ENCODE results near the gene PIK3R5.

The PIK3R5 gene

DNA sequence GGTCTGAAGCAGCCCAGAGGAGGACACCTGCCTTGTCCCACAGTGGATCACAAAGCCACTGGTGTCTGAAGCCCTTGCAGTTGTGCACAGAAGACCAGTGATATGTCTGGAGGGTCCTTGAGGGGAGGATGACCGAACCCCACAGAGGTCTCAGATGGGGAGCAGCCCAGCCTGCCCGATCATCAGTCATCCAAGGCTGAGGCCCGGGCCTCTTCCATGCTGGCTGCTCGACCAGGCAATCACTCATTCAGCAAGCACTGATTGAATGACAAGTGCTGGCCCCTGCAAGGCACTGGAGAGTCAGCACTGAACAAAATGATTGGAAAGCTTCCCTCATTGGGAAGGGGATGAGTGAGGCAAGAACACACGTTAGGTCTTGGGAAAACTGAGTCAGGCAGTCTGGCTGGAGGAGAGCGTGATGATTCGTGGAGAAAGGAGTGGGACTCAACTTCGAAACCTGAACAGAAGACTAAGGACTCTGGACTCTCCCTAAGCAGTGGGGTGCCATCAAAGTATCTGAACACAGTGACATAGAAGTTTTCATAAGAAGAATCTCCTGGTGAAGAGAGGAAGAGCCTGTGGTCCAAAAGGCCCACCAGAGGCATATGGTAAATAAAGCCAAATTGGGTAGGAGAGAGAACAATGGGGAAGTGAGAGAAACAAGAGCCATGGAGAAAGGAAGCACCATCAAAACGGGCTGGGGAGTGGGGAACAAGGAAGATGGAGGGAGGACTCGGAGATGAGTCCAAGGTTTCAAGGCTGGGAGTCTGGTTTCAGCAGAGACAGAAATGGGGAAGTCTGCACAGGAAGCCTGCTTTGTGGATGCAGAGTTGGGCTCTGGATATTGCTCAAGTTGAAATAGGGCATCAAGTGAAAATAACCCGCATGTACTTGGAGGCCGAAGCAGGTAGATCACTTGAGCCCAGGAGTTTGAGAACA is 10.2 kb downstream of the PIK3R5 start:
- no peak for DNase-seq (ENCODE audit: extremely low read depth in 1 of 2, low read depth in 1 of 2)

DNA sequence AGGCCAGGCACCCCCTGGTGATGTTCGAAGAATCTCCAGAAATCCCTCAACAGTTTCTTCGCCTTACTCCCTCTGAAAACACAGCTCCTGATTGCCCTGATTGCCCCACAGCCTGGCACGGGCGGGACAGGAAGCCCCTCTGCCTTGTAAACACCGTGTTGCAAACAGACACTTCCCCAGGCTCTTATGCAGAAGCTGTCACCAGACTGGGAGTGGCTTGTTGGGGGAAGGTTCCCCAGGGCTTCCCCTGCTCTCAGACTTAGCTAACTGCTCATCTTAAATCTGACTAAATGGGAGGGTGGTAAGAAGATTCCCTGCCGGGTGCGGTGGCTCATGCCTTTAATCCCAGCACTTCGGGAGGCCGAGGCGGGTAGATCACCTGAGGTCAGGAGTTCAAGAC is 11.2 kb downstream of the PIK3R5 start:
- DNase-seq (ENCODE audit: extremely low read depth in 1 of 2, low read depth in 1 of 2) = no peak

DNA sequence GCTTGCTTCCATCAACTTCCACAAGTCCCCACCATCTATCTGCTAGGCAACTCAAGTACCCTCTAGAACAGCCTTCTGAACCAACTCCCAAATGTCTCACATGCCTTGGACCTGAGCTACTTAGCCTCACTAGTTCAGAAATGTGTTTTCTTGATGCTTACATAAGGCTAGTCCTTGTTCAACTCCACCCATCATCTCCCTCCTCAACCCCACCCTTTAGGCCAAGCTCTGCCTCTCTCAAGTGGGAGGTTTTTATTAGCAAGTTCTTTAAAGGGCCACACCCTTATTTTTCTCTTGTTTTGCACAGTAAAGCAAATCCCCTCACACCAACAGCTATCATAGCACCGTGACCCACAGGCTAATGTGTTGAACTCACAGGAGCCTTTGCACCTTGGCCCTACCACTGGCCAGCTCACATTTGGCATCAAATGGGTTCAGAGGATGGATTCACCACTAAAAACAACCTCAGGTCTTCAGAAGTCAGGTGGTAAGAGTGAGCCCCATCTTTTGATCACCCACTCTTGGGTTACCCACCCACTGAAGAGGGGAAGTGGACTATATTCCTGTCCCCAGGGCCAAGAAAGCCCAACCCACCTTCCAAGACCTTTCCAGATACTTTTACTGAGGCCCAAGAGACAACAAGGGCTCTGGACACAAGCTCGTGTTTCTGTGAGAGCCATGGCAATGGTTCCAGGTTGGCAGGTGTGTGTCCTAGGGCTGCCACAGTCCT is 12.2 kb downstream of the PIK3R5 start:
- no peak for DNase-seq (ENCODE audit: extremely low read depth in 1 of 2, low read depth in 1 of 2)

DNA sequence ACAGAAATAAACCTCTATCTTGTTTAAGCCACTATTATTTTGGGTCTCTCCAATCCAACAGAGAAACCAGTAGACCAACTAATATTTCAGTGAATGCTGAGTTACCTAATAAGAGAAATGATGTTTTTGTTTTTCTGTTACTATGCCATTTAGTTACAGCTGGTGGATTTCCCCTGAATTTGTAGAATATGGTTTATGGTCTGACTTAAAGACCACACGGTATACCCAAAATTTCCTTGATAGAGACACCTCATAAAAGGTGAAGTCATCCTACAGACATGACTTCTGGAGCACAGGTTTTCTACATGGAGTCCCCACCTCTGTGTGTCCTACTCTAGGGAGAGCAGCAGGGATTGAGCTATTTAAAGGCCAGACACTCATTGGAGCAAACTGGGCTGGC is 13.3 kb downstream of the PIK3R5 start:
- DNase-seq (ENCODE audit: extremely low read depth in 1 of 2, low read depth in 1 of 2) = no peak

DNA sequence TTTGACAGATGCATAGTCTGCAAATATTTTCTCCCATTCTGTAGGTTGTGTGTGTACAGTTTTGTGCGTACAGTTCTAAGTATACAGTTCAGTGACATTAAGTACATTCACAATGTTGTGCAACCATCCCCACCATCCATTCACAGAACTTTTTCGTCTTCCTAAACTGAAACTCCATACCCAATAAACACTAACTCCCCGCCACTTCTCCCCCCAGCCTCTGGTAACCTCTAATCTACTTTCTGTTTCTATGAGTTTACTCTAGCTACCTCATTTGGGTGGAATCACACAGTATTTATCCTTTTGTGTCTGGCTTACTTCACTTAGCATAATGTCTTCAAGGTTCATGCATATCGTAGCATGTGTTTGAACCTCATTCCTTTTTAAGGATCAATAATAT is 14.3 kb downstream of the PIK3R5 start:
- no peak for DNase-seq (ENCODE audit: extremely low read depth in 1 of 2, low read depth in 1 of 2)

DNA sequence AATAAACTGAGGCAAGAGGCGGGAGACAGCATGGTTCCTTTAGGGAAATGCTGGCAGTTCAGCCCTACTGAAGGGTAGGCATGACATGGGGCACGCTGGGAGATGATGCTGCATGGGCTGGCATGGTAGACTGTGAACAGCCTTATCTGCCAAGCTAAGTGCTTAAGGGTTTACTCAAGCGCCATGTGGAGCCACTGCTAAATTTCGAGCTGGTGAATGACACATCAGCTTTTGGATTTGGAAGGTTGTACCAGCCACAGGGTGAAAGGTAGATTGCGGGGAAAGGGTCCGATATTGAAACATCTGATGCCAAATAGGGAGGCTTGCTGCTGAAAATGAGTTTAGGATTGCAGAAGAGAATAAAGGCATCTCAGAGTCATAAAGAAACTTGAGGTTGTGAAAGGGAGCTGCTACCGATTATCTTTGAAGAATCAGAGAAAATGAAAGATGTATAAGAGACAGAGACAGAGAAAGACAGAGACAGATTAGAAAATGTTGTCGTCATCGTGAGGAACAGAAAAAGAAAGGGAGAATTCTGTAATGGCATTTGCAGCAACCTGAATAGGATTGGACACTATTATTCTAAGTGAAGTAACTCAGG is 16.3 kb downstream of the PIK3R5 start:
- DNase-seq (ENCODE audit: extremely low read depth in 1 of 2, low read depth in 1 of 2) = no peak

DNA sequence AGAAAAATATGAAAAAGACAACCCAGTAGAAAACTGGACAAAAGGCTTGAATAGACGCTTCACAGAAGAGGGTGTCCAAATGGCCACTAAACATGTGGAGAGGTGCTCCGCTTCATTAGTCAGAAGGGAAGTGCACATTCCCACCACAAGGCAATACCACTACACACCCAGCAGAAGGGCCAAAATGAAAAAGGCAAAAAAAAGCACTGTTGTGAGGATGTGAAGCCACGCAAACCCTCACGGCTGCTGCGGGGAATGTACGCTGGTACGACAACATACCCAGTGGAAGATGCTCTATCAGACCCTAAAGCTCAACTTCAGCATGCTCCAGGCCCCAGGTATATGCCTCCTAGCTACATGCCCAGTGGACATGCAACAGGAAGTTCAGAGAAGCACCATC is 17.0 kb downstream of the PIK3R5 start:
- no peak for DNase-seq (ENCODE audit: extremely low read depth in 1 of 2, low read depth in 1 of 2)

DNA sequence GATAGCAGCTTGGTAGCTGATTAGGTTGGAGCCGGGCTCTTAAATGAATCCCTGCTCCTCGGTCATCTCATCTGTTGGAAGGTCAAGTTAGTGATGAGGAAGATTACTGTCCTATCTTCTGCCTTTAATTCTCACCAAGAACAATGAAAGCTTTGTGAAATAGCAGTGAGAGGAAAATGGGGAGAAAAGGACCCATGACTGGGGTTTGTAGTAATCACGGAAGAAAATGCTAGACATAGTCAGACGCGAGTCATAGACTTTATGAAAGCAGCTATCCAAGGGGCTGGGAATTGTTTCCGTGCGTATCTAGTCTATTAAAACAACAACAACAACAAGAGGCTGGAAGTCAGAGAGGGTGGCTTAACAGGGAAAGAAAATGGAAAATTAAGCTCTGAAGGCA is 18.3 kb downstream of the PIK3R5 start:
- no peak for DNase-seq (ENCODE audit: extremely low read depth in 1 of 2, low read depth in 1 of 2)

DNA sequence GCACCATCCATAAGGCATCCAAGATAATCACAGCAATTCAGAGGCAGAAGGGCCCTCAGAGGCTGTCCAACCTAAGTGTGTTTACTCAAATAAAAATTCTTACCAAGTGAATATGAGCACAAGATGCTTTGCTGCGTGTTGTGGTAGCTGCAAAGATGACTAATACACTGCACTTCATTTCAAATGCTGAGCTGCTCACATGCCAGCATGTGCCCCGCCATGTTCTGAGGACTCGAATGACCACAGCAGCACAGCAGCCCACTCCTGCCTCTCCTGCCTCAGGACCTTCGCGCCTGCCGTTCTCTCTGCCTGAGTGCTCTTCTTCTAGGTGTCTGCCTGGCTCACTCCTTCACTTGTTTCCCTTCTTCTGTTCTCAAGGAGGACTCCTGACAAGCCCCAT is 19.0 kb downstream of the PIK3R5 start:
- no peak for DNase-seq (ENCODE audit: extremely low read depth in 1 of 2, low read depth in 1 of 2)

DNA sequence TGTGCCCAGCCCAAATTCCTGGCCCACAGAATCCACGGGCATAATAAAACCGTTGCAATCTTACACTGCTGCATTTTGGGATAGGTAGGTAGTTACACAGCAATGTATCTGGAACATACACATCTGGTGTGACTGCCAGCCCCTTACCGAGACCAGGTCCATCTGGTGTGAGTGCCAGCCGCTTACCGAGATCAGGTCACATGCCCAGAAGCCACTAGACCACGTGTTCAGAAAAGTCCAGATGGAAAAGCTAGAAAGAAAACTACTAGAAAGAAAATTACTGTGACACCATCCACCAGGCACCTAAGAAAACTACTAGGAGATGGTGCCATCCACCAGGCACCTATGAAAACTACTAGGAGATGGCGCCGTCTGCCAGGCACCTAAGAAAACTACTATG is 19.4 kb downstream of the PIK3R5 start:
- DNase-seq (ENCODE audit: extremely low read depth in 1 of 2, low read depth in 1 of 2) = no peak

DNA sequence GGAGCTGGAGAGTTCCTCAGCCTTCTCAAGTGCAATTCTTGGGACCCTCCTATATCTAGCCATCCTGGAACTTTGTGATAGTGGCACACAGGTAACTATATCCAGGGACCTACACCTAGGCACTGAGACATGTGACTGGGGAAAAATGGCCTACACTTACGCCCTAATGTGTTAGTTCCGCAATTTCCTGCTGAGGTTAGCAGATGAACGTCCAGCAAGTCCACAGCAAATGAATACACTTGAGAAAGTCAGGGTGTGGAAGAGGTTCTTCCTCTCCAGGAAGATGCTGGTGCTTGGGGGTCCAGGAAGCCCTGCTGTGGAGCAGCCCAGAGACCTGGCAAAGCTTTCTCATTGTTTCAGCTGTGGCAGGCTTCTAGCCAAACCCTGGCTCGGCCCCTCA is 20.8 kb downstream of the PIK3R5 start:
- DNase-seq (ENCODE audit: extremely low read depth in 1 of 2, low read depth in 1 of 2) = no peak

DNA sequence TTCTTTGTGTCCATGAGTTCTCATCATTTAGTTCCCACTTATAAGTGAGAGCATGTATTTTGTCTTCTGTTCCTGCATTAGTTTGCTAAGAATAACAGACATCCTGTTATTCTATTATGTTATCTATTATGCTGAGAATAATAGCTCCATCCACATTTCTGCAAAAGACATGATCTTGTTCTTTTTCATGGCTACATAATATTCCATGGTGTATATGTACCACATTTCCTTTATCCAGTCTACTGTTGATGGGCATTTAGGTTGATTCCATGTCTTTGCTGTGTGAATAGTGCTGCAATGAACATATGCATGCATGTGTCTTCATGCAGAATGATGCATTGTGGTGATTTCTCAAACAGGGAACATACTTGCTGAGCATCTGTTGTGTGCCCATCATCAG is 21.4 kb downstream of the PIK3R5 start:
- no peak for DNase-seq (ENCODE audit: extremely low read depth in 1 of 2, low read depth in 1 of 2)

DNA sequence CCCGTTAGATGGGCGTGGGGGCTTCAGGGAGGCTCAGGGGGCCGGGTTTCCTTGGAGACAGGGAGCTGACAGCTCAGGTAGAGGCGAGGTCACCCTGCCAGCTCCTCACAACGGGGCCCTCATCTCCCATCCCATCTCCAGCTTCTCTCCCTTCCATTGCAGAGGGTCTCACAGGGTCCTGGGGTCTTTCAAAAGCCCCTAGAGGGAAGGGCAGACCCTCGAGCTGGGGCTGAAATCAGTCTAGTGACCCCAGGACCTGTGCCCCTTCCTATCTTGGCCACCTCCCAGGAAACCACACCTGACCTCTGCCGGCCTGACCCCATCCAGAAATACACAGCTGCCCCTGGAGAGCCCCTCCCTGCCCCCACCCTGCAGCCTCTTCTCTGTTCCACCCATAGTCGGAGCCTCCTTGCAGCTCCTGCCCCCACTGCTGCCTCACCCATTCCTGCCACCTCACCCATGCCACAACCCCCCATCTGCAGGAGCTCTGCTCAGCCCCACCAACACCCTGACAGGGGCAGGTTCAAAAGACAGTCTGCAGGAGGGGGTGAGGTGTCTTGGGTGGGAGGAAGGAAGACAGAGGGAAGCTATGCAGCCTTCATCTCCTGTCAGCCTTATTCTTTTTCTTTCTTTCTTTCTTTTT is 23.4 kb downstream of the PIK3R5 start:
- DNase-seq (ENCODE audit: extremely low read depth in 1 of 2, low read depth in 1 of 2) = no peak

DNA sequence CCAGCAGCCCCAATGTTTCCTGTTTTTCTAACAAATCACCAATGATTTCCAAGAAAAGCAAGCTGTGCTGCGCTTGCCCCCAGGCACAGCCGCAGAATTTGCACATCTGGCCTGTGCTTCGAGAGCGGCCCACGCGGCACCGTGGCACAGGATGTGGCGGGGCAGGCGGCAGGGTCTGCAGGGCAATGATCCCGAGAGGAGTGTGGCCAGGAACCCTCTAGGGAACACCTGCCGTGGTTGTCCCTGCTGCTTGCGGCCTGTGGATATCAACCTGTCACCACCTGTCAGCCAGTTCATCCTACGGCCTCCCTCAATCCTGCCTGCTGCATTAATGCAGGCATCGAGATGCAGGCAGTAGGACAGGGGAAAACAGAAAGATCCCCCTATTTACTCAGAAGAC is 24.0 kb downstream of the PIK3R5 start:
- peak in 1 of 2 donors; percentile 69 for DNase-seq (ENCODE audit: extremely low read depth in 1 of 2, low read depth in 1 of 2)

DNA sequence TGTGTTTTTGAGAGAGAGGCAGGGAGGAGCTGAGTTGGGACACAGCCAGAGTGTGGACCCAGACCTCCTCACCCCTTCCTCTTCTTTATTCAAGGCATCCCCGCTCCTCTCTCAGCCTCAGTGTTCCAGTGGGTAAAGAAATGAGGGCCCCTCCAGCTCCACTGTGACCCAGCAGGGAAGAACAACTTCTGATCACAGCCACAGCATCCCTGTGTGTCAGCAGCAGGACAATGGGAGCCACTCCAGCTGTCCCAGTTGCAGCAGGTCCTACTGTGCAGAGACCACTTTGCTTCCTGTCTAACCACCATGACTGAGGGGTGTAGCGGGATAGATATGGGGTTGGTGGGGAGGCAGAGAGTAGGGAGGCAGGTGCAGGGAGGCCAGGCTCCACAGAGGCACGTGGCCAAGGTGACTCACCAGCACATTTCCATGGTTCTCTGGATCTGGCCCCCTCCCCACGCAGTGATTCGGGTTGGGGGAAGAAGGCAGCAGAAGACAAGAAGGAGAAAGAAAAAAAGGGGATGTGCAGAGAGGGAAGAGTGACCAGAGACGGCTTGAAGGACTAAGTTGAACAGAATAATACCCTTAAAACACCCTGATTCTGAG is 24.5 kb downstream of the PIK3R5 start:
- DNase-seq (ENCODE audit: extremely low read depth in 1 of 2, low read depth in 1 of 2) = no peak

DNA sequence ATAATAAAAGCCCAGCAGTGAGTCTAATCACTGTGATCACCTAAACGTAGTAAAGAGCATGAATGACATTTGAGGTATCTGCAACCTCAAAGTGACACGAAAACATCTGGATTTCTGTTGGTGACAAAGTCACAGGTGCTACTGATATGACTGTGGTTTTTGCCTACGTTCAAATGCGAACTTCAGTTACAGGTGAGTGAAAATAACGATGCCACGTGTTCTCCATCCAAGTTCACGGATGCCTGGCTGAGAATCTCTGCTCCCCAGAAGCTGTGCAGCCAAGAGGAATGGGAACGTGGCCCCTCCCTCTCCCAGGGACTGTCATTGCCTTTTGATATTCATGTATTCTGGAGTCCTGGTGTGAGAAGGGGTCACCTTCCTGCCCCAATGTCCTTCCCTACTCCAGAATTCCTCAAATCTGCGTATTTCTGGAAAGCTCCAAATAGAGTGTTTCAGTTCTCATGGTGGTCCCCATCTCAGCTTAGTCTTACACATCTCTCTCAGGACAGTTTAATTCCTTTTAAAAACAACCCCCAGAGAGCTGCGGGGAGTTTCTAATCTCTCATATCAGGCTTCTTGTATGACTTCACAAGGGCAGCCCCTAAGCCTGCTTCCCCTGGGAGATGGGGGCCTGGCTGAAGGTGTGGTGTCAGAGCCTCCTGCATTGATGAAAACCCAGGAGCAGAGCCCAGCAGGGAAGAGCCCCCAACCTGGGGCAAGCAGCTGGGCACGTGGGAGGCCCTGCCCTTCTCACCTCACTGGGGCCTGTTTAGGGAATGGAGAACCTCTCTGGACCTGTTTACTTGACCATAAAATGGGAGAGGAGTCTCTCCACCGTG is 25.8 kb downstream of the PIK3R5 start:
- DNase-seq (ENCODE audit: extremely low read depth in 1 of 2, low read depth in 1 of 2) = no peak

DNA sequence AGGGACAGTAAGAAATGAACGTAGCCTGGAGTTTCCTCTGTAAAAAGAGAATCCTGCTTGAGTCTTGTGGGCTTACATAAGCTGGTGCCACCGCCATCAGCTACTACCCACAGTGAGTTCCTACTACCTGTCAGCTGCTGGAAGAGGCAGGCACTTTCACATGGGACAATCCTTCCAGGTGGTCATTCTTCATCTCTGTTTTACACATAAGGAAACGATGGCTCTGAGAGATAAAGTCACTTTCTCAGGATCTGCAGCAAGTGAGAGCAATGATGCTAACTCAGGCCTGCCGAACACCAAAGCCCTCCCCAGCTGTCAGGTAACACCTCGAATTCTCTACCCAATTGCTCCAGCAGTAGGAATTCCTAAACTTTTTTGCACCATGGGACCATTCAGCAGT is 26.6 kb downstream of the PIK3R5 start:
- no peak for DNase-seq (ENCODE audit: extremely low read depth in 1 of 2, low read depth in 1 of 2)

DNA sequence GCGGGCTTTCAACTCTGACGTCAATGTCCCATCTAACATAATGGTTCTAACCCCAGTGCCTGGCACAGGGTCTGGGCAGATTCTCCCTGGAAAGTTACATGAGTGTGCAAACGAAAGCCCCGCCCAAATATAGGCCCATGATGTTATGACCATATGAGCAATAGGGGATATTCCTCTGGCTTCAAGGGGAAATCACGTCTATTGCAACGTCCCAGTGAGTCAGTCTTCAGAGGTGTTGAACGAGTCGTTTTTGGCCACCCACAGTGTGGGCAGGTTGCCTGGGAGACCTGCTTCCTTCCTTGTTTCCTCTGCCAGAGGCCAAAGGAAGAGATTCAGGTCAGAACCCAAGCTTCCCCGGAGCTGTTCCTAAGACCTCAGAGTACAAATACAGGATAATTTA is 30.3 kb downstream of the PIK3R5 start:
- peak; percentile 55 to 79 for DNase-seq (ENCODE audit: extremely low read depth in 1 of 2, low read depth in 1 of 2)

DNA sequence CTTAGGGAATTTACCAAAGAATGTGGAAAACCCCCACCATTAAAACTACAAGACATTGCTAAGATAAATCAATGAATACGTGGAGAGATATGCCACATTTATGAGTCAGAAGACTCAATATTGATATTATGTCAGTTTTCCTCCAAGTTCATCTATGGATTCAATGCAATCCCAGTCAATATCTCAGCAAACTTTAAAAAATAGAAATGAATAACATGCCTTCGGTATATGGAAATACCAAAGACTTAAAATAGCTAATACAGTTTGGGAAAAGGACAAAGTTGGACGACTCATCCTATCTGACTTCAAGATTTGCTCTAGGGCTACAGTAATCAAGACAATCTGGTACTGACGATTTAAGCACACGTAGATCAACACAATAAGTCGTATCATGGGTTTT is 31.2 kb downstream of the PIK3R5 start:
- DNase-seq (ENCODE audit: extremely low read depth in 1 of 2, low read depth in 1 of 2) = no peak

DNA sequence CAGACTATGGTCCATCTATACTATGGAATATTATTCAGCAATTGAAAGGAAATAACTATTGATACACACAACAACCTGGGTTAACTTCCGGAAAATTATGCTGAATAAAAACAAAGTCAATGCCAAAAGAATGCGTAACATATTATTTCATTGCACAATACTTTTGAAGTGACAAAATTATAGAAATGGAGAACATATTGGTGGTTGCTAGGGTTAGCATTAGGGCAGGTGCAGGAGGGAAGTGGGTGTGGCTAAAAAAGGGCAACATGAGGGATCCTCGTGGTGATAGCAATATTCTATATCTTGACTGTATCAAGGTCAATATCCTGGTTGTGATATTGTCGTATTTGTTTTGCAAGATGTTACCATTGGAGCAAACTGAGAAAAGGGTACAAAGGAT is 34.9 kb downstream of the PIK3R5 start:
- DNase-seq (ENCODE audit: extremely low read depth in 1 of 2, low read depth in 1 of 2) = no peak
